HG03097 (cell line): ENCODE measurements around the gene CACNA2D3.

Source experiments
- ATAC-seq: cut with Tn5 transposase; IDR thresholded peaks from one replicate; pipeline ENCODE4 v1.9.1; 2021; ENCODE audit not compliant: unreplicated experiment, low FRiP score

The CACNA2D3 gene

GRCh38 chr3:54126551-54126950 lies 4.2 kb downstream of the CACNA2D3 start:
- ATAC-seq: no peak

GRCh38 chr3:54127499-54128056 lies 5.2 kb downstream of the CACNA2D3 start:
- ATAC-seq: no peak

- no peak for ATAC-seq
These were observed 8.8 kb downstream of the CACNA2D3 start for GRCh38 chr3:54131026-54131605.

GRCh38 chr3:54131890-54132289 lies 9.5 kb downstream of the CACNA2D3 start:
- ATAC-seq: no peak

GRCh38 chr3:54132685-54133084 lies 10.3 kb downstream of the CACNA2D3 start:
- ATAC-seq: no peak

- ATAC-seq: no peak
These were observed 10.8 kb downstream of the CACNA2D3 start for GRCh38 chr3:54133196-54133595.

- no peak for ATAC-seq
These were observed 11.8 kb downstream of the CACNA2D3 start for GRCh38 chr3:54134155-54134554.

- no peak for ATAC-seq
These were observed 12.4 kb downstream of the CACNA2D3 start for GRCh38 chr3:54134713-54135112.

- no peak for ATAC-seq
These were observed 15.0 kb downstream of the CACNA2D3 start for GRCh38 chr3:54137311-54137710.

- ATAC-seq: no peak
These were observed 16.7 kb downstream of the CACNA2D3 start for GRCh38 chr3:54138937-54139547.

GRCh38 chr3:54139630-54140029 lies 17.3 kb downstream of the CACNA2D3 start:
- ATAC-seq: no peak

GRCh38 chr3:54144284-54144683 lies 21.9 kb downstream of the CACNA2D3 start:
- ATAC-seq: no peak

- ATAC-seq: no peak
These were observed 24.3 kb downstream of the CACNA2D3 start for GRCh38 chr3:54146506-54147239.

GRCh38 chr3:54150864-54151467 lies 28.6 kb downstream of the CACNA2D3 start:
- no peak for ATAC-seq

GRCh38 chr3:54153477-54153876 lies 31.1 kb downstream of the CACNA2D3 start:
- ATAC-seq: no peak

- no peak for ATAC-seq
These were observed 35.5 kb downstream of the CACNA2D3 start for GRCh38 chr3:54157860-54158259.

GRCh38 chr3:54159917-54160316 lies 37.6 kb downstream of the CACNA2D3 start:
- no peak for ATAC-seq

GRCh38 chr3:54163441-54163840 lies 41.1 kb downstream of the CACNA2D3 start:
- no peak for ATAC-seq

GRCh38 chr3:54164192-54164975 lies 42.0 kb downstream of the CACNA2D3 start:
- ATAC-seq: no peak

- ATAC-seq: no peak
These were observed 43.5 kb downstream of the CACNA2D3 start for GRCh38 chr3:54165865-54166264.
